Ascending aorta (tissue), 2 donors: ENCODE data around the gene TMC1. TPM values are rescaled to one million over a fixed set of nuclear protein-coding genes. Genes with fewer than 3 reads are reported as not detected.
A peak's percentile ranks its signal among the peaks of the same experiment; 100 is the strongest.

ENCODE experiments used
- DNase-seq, 2 donors: peaks; one replicate each; pipeline ENCODE4 v3.0.0-alpha.2; 2019; ENCODE audit warnings: low spot score in 2 of 2
- H3K27ac ChIP-seq, 2 donors: fragments of 200-600 bp; sonication (generic); one replicate each; pipeline ENCODE4 v1.5.1; 2016 to 2017; ENCODE audit warnings: mild to moderate bottlenecking in 1 of 2
- H3K27me3 ChIP-seq: fragments of 200-600 bp; sonication (generic); one replicate; pipeline ENCODE4 v1.5.1; 2017
- H3K36me3 ChIP-seq, 2 donors: fragments of 200-600 bp; sonication (generic); one replicate each; pipeline ENCODE4 v1.5.1; 2016
- H3K4me1 ChIP-seq, 2 donors: fragments of 200-600 bp; sonication (generic); one replicate each; pipeline ENCODE4 v1.5.1; 2016 to 2017; ENCODE audit warnings: mild to moderate bottlenecking in 1 of 2
- H3K4me3 ChIP-seq, 2 donors: fragments of 200-600 bp; sonication (generic); one replicate each; pipeline ENCODE4 v1.5.1; 2016 to 2017; ENCODE audit warnings: mild to moderate bottlenecking in 1 of 2
- H3K9me3 ChIP-seq, 2 donors: fragments of 200-600 bp; sonication (generic); one replicate each; pipeline ENCODE4 v1.5.1; 2016
- CTCF ChIP-seq, 3 experiments: fragments of 200-600 bp in 2 of 3; fragments of 450-650 bp in 1 of 3; sonication (generic) in 2 of 3; IDR thresholded peaks; one replicate each; pipeline ENCODE4 v1.5.1; 2016 to 2019; ENCODE audit warnings: antibody characterized with exemption in 3 of 3, mild to moderate bottlenecking in 1 of 3, moderate library complexity in 1 of 3
- intact Hi-C: fragments of 100-400 bp; cut with DNase I; formaldehyde crosslinking; loops from one replicate; pipeline ENCODE4 v1.15.1; 2023
- total RNA-seq: library from RNA; depleted of rRNA; stranded (reverse); fragments of >200 nt; gene quantifications from one replicate; pipeline ENCODE4 v1.1.0, GENCODE V29; 2016

TMC1 gene
- total RNA-seq, 1 donor from 2014 or later = not detected

- no peaks in the 10 kb centered on the region for H3K27me3 ChIP-seq
- H3K27ac ChIP-seq = no peak overlapping the region
- no peaks in the 10 kb centered on the region for H3K4me1 ChIP-seq
- intact Hi-C loops = loop anchor here (2.0 kb wide), 1 partner anchor 319 kb away; no protein-coding TSS in a partner anchor
- H3K4me3 ChIP-seq = no peak overlapping the region
- TF ChIP-seq CTCF (IDR thresholded peaks at IDR 0.05) = no peak
- no peaks in the 10 kb centered on the region for H3K9me3 ChIP-seq
- no peaks in the 10 kb centered on the region for H3K36me3 ChIP-seq
- DNase-seq = no peak
Observed at GRCh38 chr9:72863456-72864094, 342.2 kb downstream of the TMC1 start.

GRCh38 chr9:72864327-72864726 is 342.9 kb downstream of the TMC1 start:
- intact Hi-C loops = no loop called here
- no peaks in the 10 kb centered on the region for H3K4me1 ChIP-seq
- no peak for TF ChIP-seq CTCF (IDR thresholded peaks at IDR 0.05)
- DNase-seq = no peak
- H3K9me3 ChIP-seq = no peaks in the 10 kb centered on the region
- no peak overlapping the region for H3K4me3 ChIP-seq
- H3K27me3 ChIP-seq = no peaks in the 10 kb centered on the region
- H3K36me3 ChIP-seq = no peaks in the 10 kb centered on the region
- no peak overlapping the region for H3K27ac ChIP-seq

GRCh38 chr9:72871685-72872084 is 350.3 kb downstream of the TMC1 start:
- Histone ChIP-seq H3K27me3 (no peaks in the 10 kb centered on the region), H3K36me3 (no peaks in the 10 kb centered on the region), H3K9me3 (no peaks in the 10 kb centered on the region), H3K4me3 (no peak overlapping the region), H3K4me1 (peaks cover 3 to 29% of the 10 kb centered on the region in 2 donors), H3K27ac (no peak overlapping the region)
- intact Hi-C loops = loop anchor here (5.0 kb wide), 1 partner anchor 211 kb away; no protein-coding TSS in a partner anchor
- DNase-seq = no peak
- TF ChIP-seq CTCF (IDR thresholded peaks at IDR 0.05) = peak in 2 of 3 experiments; percentile 6 to 30

GRCh38 chr9:72872718-72873117 is 351.3 kb downstream of the TMC1 start:
- H3K27me3 ChIP-seq = no peaks in the 10 kb centered on the region
- intact Hi-C loops = loop anchor here (5.0 kb wide), 1 partner anchor 210 kb away; no protein-coding TSS in a partner anchor
- no peak for DNase-seq
- no peaks in the 10 kb centered on the region for H3K9me3 ChIP-seq
- H3K4me1 ChIP-seq = peaks cover 3 to 29% of the 10 kb centered on the region in 2 donors
- no peak overlapping the region for H3K27ac ChIP-seq
- no peak overlapping the region for H3K4me3 ChIP-seq
- TF ChIP-seq CTCF (IDR thresholded peaks at IDR 0.05) = no peak
- H3K36me3 ChIP-seq = no peaks in the 10 kb centered on the region

GRCh38 chr9:72873456-72873855 is 352.0 kb downstream of the TMC1 start:
- H3K4me1 ChIP-seq = peaks cover 3 to 29% of the 10 kb centered on the region in 2 donors
- intact Hi-C loops = loop anchor here (5.0 kb wide), 1 partner anchor 209 kb away; no protein-coding TSS in a partner anchor
- no peaks in the 10 kb centered on the region for H3K9me3 ChIP-seq
- H3K4me3 ChIP-seq = no peak overlapping the region
- peak overlapping the region; percentile 21 to 26 for H3K27ac ChIP-seq
- no peaks in the 10 kb centered on the region for H3K27me3 ChIP-seq
- TF ChIP-seq CTCF (IDR thresholded peaks at IDR 0.05) = no peak
- no peak for DNase-seq
- H3K36me3 ChIP-seq = no peaks in the 10 kb centered on the region
